Femur (tissue), 1 donor: ENCODE measurements around the gene PTPRU.
A peak's percentile ranks its signal among the peaks of the same experiment; 100 is the strongest.
"Not testable (repeated sequence)": the region's sequence is repeated elsewhere in the genome, so short reads cannot be mapped to it uniquely, and the experiment has no call there.

ENCODE experiments used
- DNase-seq: peaks from one replicate; pipeline ENCODE4 v3.0.0-alpha.2; 2017

PTPRU gene

DNA sequence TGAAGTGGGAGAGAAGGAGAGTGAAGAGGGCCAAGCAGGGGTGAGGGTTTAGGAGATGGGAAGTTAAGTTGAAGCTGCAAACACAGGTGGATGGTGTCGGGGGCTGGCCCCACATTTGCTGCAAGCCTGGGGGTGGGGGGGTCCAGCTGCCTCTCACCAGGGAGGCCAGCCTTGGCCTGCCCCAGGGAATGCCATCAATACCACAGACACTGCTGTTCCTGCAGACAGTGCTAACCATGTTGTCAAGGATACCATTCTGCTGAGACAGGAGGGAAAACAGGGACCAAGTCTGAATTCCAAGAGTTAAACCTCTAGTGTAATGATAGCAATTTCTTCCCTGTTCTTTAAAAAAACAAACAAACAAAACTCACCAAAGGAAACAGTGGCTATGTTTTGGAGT is 13.6 kb upstream of the PTPRU start:
- DNase-seq: no peak

DNA sequence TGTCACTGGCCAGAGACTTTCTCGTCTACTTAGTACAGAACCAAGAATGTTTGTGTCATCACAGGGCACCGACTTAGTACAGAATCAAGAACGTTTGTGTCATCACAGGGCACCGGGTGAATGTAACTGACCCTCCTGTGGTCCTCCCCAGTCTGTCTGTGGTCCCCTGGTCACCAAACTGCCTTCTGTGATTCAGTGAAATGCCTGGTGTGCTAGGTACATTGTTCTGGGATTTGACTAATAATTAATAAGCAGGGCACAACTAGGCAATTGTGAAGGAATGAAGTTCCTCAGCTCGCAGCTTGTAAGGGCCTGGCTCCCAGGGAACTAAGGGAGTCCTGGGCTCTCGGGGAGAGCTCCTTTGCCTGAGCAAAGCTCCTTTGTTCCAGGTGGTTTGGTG is 12.8 kb upstream of the PTPRU start:
- no peak for DNase-seq

DNA sequence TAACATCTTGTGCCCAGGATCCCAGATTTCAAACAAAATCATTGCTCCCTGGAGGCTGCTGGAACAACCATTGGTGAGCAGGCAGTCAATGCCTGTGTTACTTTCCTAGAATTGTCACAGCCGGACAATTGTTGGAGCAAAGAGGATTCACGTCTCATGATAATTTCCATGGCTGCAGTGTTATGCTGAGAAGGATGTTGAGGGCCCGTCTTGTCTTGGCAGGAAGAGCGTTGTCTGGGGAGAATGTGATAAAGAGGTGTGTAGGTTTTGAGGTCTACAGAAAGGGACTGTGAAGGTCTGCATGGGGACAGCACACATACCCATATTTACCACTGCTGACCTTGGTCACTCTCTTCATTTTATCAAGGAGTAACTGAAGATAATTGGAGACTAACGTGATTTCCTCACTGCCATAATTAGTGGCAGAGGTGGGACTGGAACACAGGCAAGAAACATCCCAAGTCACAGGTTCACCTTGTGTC is 11.9 kb upstream of the PTPRU start:
- DNase-seq: no peak

DNA sequence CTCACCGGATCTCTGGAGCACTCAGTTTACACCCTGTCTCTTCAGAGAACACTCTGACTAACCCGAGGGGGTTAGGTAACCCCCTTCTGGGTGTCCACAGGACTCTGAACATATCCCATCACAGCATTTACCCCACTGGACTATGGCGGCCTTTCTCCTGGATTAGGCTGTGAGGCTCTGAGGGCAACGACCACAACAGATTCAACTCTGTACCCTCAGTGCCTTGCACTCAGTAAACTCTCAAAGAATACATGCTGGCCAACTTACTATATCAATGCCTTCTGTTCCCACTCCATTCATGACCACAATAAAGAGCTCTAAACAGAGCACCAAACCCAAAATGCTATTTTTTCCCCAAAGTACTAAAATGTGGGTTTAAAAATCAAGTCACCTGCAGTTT is 11.0 kb upstream of the PTPRU start:
- no peak for DNase-seq

DNA sequence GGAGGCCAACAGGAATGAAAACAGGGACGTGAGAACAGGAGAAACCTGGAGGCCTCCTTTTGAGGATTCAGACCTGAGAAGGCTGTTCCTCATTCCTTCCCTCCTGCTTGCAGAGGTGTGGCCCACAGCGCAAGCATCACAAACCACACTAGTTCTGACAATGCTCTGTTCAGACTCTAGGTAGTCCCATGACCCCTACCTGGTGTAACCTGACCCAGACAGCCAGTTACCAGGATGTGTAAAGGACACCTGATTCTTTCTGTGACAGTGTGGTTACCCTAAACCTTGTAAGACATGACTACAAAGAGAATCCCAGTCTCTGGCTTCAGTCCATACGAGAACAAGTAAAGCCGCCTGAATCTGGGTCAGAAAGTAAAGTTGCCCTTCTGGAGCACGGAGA is 8.8 kb upstream of the PTPRU start:
- no peak for DNase-seq

DNA sequence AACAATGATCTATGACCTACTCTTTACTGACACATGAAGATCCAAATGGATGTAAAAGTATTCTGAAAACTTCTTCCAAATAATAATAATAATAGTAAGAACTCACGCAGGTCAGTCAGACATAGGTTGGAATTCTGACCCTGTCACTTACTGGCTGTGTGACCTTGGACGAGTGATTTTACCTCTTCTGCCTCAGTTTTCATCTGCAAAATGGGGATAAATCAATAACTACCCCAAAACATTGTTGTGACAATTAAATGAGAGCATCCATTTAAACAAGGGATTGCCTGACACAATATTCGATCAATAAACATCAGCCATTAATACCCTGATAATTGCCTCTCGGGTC is 6.1 kb upstream of the PTPRU start:
- DNase-seq: no peak

DNA sequence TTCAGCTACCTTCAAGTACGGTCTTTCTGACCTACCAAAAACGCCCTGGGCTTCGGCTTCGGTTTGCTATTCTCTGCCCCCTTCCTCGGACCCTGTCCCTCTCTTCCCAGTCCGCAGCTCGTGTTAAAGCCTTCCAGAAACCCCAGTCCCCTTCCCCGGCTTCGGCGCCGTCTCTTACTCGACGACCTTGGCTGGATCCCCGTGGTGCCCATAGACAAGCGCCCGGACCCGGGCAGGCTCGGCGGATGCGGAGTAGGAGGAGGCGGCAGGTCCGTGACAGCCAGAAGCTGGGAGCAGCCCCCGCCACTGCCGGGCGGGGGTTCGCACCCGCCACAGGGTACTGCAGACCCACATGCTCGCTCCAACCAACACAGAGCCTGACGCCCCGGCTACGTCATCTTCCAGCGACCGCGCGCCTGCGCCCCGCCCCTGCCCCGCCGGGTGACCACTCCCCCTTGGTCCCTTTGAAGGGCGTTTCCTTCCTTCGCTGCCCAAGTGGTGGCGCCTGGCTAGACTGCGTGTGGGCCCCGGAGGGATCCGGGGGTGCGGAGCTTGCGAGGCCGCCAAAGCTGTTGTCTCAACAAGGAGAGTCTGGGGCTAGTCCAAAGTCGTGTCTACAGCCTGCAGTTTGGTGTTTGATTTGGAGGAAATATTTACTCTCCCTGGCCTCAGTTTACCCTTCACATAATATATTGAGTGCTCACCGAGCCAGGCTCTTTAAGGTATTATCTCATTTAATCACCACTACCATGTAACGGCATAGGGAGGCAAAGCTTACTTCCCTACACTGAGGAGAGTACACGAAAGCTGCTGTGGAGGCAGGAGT is 5.6 kb upstream of the PTPRU start, which contains the start of gene MECR:
Gene MECR, minus strand, starts transcription at position 382 of the 826 bp plus-strand sequence. Its CDS starts 28 bp downstream, at position 354.
- peak; percentile 97 for DNase-seq

DNA sequence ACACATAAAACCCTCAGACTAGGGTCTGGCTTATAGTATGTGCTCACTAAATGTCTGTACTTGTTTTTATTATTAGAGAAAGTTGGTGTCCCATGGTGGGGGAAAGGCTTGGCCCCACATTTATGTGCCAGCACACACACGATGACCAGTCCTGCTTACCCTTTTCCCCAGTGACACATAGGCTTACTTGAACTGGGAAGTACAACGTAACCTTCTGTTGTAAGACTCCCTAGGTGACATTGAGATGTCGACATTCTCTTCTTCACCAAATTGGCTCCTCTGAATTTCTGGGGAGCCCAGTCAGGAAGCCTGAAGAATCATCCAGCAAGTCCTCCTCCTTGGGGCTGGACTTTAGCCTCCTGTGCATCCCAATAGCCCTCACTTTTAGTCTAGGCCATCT is 3.9 kb upstream of the PTPRU start:
- DNase-seq: no peak

DNA sequence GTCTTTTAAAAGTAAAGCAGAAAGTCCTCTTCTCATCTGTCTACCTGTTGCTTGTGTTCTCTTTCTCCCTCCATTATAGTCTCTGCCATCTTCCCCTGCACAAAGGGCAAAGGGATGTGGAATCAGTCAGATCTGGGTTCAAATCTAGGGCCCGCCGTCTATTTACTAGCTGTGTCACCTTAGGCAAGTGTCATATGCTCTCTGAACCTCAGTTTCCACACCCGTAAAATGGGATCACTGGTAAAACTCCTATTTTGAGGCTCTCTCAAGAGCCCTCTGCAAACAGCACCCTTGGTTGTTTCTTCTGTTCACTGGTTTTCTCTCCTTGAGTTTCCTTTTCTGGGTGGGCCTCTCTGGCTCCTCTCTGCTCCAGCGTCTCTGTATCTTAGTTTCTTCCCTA is 2.6 kb upstream of the PTPRU start:
- DNase-seq: no peak

DNA sequence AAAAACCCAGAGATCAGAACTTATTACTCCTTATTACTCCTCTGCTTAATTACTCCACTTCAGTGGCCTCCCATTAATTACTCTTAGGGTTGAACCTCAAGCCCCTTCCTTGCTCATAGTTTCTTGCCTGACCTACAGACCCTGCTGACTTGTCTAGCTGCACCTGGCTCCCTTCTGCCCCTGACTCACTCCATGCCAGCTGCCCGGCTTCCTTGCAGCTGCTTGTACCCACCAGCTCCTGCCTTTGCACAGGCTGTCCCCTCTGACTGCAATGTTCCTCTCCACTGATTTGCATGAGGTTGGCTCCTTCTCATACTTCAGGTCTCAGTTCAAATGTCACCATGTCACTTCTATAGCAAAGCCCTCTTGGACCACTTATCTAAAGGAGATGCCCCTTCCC is 1.9 kb upstream of the PTPRU start:
- no peak for DNase-seq

DNA sequence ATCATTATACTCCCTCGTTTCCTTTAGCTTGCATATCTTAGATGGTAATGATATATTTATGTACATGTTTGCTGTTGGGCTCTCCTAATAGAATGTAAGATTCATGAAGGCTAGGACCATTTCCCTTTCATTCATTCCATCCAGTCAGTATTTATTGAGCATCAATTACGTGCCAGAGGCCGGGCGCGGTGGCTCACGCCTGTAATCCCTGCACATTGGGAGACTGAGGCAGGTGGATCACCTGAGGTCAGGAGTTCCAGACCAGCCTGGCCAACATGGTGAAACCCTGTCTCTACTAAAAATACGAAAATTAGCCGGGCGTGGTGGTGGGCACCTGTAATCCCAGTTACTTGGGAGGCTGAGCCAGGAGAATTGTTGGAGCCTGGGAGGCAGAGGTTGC is 1.4 kb upstream of the PTPRU start:
- not testable (repeated sequence) for DNase-seq

DNA sequence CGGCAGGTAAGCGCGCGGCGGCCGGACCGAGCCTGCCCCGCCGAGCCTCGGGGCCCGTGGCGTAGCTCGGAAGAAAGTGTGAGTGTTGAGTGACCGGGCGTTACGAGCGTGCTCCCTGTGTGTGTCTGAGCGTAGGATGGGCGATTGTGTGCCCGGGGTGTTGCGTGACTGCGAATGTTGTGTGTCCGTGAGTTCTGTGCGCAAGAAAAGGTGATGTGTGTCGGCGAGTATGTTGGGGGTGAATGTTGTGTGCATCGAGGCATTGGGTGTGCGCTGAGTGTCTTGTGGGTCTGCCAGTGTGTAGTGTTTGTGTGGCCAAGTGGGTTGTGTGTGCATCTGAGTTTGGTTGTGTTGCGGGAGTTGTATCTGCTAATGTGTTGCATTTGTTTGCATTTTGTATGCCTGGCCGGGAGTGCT is 398 bp downstream of the PTPRU start:
- peak; percentile 35 for DNase-seq

DNA sequence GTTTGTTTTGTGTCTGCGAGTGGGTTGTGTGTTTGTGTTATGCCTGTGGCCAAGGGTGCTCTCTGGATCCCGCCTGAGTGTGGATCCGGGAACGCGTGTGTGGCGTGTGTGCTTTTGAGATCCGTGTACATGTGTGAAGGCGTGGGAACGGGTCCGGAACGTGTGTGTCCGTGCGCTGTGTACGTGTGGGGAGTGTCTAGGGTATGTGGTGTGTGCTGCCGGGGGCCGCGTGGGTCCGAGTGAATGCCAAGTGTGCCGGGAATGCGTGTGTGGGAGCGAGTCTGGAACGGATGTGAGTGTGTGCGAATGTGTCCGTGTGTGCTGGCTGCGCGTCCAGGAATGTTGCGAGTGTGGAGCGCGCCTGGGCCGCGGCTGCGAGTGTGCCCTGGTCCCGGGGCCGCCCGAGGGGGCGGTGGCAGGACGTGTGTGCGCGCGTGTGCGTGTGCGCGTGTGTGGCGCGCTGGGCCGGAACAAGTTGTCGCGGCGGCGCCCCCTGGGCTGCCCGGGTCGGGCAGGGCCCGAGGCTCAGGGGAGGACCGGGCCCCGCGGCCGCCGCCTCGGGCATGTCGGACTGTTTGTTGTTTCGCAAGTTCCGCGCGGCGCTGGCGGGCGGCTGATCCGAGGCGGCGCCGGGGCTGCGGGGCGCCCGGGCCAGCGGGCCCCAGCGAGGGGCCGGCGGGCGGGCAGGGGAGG is 953 bp downstream of the PTPRU start:
- peak; percentile 70 for DNase-seq

DNA sequence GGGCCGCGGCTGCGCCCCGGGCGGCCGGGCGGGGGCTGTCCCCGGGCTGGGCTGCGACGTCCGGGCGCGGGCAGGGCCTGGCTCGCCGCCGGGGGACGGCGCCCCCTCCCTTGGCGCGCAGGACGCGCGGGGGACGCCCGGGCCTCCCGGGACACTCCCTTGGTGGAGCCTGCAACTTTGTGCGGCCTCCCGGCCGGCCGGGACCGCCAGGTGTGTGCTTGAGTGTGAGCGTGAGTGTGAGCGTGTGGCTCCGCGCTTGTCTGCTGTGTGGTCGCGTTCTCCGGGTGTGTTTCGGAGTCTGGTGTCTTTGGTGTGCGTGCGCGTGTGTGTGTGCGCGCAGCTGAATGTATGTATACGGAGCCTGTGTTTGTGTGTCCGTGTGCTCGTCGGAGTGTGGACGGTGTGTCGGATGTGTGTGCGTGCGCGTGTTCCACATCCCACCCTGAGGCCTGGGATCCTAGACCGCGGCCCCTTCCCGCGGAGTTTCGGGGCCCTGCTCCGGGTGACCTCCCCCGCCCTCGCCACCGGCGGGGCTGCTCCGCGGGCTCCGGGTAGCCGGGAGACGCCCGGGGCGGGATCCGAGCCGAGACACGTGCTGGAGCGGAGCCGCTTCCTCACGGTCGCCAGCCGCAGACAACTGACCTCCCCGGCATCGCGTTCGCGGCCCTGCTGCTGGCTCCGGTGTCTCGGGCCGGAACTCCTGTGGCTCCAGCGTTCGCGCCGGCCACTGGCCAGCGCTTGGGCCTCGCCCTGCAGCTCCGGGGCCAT is 1.7 kb downstream of the PTPRU start:
- peak; percentile 57 for DNase-seq

DNA sequence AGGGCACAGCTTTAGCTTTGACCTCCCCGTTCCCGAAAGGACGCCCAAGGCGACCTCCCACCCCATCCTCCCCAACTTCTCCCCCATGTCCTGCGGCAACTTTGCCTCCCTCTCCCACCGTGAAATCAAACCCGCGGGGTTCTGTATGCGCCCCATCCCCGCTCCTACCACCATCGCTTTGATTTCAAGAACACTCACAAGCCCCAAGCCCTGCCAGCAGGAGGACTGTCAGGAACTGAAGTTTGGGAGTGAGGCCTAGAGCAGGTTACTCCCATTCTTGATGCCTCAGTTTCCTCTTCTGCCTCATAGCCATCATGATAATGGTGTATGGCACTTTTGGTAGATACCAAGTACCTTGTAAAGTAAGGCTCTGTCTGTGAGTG is 2.3 kb downstream of the PTPRU start:
- no peak for DNase-seq

DNA sequence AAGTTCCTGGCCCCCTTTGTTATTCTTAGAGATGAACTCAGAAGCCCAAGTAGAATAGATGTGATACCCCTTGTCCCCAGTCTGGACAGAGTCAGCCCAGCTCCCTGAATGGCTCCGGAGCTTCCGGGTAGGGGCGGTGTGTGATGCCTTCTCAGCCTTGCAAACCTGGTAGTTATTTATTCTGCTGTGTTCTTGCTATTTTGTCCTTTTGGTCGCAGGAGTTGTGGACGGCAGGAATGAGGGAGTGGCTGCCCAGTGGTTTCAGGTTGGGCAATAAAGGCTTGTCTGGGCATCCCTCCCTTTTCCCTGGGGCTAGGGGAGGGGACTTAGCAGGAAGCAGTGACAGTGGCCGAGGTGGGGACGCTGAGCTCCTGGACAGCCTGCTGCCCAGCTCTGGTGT is 2.8 kb downstream of the PTPRU start:
- DNase-seq: no peak

DNA sequence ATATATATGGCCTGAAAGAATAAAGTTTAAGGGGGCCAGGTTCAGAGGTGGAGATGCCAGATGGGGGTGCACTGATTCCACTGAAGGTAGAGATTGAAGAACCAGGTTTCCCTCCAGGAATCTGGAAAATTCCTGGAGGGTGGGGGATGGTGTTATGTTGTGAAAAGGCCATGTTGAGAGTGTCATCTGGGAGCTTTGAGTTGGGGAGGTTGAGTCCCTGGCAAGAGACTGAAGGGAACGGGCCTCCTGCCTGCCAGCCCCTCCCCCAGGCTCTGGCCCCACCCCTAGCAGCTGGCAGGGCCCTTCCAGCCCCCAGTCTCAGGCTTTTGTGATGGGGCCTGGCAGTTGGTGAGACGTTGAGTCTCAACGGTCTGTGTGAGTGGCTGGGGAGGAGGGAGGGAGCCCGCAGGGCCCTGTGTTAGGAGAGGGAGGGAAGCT is 4.1 kb downstream of the PTPRU start:
- DNase-seq: no peak

DNA sequence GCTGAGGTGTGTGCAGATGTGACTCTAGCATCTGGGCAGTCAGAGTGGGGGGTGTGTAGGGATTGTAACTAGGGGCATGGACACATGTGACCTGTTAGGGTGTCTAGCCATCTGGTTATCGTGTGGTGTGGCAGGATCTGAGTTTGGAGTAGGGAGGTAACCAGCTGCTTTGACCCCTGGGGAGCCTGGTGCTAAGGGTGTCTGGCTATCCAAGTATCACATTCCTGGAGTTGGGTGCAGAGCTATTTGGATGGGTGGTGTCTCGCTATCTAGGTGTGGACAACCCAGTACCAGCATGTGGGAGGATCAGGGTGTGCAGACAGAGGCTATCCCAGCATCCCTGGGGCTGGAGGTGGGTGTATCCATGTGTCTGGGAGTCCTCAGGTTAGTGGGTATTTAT is 4.7 kb downstream of the PTPRU start:
- DNase-seq: no peak

DNA sequence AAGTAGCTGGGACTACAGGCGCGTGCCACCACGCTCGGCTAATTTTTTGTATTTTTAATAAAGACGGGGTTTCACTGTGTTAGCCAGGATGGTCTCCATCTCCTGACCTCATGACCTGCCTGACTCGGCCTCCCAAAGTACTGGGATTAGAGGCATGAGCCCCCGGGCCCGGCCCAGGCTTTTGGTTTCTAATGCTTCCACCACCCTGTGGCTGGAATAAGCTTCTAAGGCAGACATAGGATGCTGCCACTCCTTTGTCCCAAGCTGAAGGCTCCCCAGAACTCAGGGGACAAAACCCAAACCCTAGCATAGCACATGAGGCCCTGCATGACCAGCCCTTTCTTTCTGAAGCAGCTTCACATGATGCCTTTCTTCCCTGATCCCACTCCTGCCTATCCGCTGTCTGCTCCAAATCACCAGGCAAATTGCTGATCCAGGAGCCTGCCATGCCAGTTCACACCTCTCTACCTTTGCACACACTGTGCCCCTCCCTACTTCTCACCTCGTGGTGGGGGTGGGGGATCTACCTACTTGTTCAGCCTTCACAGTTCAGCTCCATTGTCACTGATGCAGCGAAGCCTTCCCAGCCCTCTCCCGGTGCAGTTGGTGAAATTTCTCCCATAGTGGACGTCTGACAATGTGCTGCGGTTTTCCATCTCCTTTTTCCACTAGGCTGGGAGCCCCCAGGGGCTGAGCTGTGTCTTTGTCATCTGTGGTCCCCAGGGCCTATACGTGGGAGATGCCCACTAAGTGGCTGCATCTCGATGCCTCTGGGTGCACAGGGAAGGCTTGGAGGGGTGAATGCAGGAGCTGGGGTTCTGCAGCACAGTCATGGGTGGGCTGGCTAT is 6.9 kb downstream of the PTPRU start:
- no peak for DNase-seq

DNA sequence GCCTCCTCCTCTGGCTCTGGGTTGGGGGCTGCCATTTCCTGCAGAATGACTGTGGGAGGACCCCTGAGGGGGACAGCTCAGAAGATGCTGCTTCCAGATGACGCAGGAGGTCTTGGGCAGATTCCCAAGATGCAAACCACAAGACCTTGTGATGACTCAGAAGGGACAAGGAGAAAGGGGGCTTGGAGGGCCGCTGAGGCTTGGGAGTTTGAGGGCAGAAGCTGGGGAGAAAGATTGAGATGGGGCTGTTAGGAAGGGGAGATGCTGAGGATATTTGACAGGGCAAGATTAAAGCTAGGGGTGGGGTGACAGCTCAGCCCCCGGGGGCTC is 7.5 kb downstream of the PTPRU start:
- DNase-seq: no peak

DNA sequence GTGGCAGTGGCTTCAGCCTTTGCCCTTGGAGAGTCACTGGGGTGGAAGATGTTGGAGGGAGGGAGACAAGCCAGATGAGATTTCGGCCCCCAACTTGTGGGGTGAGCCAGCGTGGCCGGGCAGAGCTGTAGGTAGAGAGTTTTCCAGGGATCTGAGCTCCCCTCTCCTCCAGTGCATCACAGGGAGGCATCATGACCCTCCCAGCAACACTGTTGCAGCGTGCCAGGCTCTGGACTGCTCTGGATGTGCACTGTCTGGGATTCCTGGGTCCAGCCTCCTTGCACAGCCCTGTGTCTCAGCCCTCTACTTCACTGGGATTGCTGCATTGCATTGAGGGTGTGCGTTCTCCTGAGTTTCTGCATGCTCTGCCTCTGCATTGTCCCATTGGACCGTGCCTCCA is 8.9 kb downstream of the PTPRU start:
- DNase-seq: peak; percentile 11

DNA sequence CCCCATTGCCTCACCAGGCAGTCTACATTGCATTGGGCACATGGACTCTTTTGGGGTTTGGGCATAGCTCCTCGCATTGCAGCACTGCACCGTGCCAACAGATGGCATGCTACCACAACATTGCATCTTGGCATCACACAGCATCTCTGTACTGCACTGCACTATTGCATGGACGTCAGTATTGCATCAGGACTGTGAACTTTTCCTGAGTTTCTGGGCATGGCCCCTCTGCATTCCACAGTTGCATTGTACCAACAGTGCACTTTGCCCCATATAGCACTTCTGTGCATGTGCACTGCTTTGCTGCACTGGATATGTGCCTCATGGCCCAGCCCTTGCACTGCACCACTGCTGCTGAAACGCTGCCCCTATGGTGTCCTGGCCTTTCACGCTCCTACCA is 9.6 kb downstream of the PTPRU start:
- no peak for DNase-seq

DNA sequence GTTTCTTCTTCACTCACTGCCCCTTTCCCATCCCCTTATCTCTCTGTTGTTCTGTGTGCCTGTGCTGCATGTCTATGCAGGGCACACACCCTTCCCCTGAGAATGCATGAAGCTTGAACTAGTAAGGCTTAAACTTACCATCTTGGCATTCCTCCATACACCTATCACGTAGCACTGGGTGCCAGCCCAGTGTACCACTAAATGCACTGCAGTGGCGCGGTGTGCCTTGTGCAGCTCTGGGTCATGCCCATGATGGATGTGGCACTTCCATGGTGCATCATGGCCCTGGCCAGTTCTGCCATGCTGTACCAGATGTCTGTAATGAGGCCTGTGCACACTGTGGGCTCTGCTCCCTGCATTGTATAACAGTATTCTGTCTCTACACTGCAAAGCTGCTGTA is 10.7 kb downstream of the PTPRU start:
- DNase-seq: no peak
